ENCODE results near the gene RERG.
"Not testable (repeated sequence)": the region's sequence is repeated elsewhere in the genome, so short reads cannot be mapped to it uniquely, and the experiment has no call there.

RERG gene

GRCh38 chr12:15130541-15130940 lies 90.7 kb downstream of the RERG start:
- DNase-seq: no peak

GRCh38 chr12:15123401-15123800 lies 97.8 kb downstream of the RERG start:
- DNase-seq: no peak

DNA sequence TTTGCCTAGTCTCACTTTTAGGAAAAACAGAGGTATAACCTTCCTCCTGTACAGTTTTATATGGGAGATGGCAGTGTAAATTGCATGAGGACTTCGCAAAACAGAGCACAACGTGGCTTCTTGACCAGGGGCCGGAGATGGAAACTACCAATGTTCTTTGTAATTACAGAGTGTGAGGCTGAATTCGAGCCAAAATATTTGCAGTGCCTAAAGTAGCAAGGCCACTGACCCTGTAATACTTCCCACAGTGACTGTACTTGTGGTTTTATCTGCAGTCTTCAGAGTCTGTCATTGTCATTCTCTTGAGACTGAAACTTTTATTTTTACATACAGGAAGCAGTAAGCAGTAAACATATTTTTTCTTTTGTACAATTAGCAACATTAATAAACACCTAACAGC lies 98.9 kb downstream of the RERG start:
- DNase-seq: no peak

DNA sequence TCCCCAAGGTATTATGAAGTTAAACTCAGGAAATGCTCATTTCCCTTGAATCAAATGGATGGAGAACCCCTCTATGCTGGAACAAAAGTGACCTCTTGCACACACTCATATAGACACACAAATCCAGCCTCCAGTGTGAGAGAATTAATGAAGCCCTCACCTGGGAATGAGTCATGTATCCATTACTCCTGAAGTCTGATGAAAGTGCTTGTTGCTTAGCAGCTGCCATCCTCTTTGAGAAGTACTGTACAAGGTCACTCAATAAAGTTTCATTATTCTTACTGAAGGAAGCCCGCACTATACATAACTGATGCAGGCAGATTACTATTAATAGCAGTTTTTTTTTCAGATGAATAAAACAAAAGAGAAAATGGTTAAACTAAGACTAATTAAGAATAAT lies 102.3 kb downstream of the RERG start:
- no peak for DNase-seq

DNA sequence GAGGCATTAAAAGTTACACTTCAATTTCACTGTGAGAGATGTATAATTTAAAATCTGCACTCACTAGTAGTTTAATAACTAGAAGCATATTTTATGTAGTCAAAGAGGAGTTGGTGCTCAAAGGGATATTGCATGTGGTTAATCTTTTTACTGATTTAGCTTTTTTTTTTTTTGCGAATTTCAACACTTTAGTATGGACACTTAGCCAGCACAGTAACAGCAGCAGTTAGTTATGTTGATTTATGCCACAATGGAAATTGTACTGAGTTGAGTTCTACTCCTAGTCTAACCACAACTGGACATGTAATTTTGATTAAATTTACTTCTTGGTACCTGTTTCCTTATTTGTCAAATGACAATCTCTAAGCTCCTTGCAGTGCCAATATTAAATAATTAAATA lies 104.2 kb downstream of the RERG start:
- no peak for DNase-seq

DNA sequence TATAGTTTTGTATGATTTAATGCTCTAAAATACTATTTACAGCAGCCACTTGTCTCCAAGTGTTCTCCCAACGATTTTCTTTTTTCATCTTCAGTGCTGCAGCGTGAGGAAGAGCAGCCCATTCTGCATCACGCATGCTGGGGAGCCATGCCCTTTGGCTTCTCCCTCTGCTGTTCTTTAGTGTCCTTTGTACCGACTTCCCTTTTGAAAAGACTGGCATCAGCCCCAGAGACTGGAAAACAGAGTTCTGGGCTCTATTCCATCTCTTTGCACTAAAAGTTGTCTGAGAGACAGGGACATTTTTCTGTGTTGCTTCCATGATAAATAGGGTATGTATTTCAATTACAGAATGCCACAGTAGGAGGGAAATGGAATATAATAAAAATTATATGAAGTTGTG lies 105.1 kb downstream of the RERG start:
- no peak for DNase-seq

DNA sequence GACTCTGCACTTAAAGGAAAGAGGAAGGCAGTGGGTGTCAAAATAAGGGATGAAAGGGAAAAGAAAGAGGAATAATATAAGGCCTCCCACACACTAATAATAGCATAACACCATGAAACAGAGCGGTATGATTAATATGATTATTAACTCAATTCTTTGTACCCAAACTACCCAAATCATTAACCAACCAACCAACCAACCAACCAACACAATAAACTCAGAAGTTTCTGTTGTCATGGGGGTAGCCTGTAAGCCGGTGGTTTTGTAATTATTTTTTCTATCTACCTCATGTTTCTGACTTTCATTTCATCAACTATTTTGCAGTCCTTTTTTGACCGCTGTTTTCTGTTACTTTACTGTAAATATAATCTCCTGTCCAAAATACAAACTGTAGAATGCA lies 105.8 kb downstream of the RERG start:
- no peak for DNase-seq

GRCh38 chr12:15114501-15114900 lies 106.7 kb downstream of the RERG start:
- no peak for DNase-seq

DNA sequence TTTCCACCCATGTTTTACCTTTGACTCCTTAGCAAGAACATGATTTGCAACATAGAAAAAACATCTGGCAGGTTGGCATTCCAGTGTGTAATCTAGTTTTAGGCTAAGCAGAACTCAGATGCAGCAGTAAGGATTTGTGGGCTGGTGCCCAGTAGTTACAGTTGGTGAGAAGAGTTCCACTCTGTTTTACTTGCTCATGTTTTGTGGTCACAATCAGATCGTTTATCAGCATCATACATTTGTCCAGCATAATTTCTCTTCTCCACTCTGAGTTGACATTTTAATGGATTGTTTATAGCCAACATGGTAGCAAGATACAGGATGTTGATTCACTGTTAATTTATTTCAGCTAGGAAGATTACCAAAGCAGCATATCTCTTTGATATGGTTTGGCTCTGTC lies 128.4 kb downstream of the RERG start:
- DNase-seq: no peak

GRCh38 chr12:15090441-15090840 lies 130.8 kb downstream of the RERG start:
- DNase-seq: no peak

GRCh38 chr12:15088105-15088504 lies 133.1 kb downstream of the RERG start:
- DNase-seq: no peak

- DNase-seq: not testable (repeated sequence)
These were observed 143.5 kb downstream of the RERG start for GRCh38 chr12:15077751-15078150.

GRCh38 chr12:15074351-15074750 lies 146.9 kb downstream of the RERG start:
- DNase-seq: no peak

- no peak for DNase-seq
These were observed 162.1 kb downstream of the RERG start for GRCh38 chr12:15059123-15059522.
